Activated gamma-delta T cell treated with anti-CD3 and anti-CD28 coated beads, Interleukin-2, amount 50 U/mL, for 16 hours (primary cell): Measurements from ENCODE around the gene SLC35E2B.
"Not testable (repeated sequence)": the region's sequence is repeated elsewhere in the genome, so short reads cannot be mapped to it uniquely, and the experiment has no call there.

ENCODE experiments used
- DNase-seq: peaks from one replicate; pipeline ENCODE4 v3.0.0-alpha.2; 2020; ENCODE audit warnings: low read depth

Gene SLC35E2B

DNA sequence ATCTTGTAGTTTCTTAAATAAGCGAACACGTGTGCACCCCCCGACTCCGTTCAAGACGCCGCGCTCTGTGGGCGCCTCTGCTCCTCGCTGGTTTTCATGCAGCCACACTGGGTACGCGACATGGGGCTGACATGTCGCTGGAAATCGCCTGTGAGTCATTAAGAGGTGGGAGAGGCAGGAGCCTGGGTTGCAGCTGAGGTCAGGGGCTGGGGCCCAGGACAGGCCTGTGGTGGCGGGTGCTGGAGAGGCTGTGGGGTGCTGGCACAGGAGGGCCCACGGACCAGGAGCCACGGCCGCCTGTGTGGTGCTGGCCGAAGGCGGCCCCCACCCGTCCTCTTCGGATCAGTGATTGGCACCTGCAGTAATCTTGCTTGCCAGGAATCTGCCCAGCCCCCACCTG, 17.8 kb downstream of the SLC35E2B start:
- DNase-seq = not testable (repeated sequence)

DNA sequence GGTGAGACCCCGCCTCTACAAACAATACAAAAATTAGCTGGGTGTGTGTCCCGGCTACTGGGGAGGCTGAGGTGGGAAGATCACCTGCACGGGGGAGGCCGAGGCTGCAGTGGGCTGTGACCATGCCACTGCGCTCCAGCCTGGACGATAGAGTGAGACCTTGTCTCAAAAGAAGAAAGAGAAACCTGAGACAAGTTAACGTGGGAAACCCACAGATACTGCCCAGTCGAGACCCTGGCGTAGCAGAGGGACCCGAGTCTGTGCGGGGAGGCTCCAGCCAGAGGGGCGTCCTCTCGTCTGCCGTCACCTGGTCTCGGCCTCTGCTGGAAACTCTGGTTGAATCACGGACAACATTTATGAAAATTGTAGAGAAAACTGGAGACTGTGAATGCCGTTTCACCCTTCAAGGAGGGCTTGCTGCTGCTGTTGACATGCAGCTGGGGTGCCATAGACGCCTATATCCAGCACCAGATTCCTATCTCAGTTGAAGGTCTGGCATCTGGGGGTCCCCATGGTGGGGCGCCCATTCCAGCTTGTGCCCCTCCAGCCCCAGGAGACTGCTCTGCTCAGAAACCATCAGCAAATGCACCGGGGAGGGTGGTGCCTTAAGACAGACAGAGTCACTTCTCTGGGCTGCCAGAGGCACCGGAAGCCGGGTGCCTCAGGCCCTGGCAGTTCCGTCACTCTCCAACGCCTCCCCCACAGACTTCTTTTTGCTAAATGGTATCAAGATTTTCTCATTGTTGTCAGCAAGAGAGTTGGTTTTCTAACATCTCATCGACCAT, 20.2 kb downstream of the SLC35E2B start:
- DNase-seq = no peak

DNA sequence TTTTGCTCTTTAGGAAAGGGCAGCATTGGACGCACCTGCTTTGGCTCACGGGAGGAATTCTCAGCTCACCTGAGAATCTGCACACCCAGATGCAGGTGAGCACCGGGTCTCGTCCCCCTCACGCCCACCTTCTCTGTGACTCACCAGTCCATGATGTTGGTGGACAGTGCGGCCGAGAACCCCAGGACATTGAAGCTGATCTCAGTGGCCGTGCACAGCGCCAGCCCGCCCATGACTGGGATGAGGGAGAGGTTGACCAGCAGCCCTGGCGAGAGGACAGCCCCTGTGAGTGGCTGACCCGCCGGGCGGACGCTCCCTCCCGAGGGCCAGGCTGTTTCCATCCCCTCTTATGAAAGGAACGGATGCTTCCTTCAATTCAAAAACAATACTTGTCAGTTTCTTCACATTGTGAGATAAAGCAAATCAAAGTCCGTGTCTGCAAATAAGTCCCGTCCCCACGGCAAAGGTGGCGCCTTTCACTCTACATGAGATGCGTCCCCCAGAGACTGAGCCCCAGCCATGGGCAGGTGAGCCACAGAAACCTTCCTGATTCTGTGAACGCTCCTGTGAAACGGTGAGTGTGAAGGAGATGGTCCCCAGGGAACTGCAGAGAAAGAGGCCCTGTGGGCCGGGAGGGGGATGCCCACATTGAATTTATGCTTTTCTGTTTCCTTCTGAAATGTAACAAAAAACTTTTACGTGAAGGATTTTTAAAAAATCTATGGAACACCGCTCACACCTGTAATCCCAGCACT, 21.1 kb downstream of the SLC35E2B start:
- no peak for DNase-seq

DNA sequence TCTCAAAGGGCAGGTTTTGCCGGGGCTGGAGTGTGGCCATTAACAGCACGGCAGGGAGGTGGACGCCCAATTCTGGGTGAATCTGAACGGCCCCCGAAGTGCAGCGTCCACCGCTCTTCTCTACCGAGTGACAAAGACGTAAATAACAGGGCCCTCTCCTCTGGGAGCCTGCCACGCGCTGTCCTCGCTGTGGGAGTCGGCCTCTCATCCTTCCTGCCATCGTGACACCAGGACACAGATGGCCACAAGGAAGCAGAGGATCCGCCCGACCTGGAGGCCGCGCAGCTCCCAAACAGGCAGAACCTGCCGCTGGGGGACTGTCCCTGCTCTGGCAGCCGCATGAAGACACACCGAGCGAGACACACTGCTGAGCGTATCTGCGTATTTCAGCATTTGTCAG, 21.7 kb downstream of the SLC35E2B start:
- DNase-seq = no peak

DNA sequence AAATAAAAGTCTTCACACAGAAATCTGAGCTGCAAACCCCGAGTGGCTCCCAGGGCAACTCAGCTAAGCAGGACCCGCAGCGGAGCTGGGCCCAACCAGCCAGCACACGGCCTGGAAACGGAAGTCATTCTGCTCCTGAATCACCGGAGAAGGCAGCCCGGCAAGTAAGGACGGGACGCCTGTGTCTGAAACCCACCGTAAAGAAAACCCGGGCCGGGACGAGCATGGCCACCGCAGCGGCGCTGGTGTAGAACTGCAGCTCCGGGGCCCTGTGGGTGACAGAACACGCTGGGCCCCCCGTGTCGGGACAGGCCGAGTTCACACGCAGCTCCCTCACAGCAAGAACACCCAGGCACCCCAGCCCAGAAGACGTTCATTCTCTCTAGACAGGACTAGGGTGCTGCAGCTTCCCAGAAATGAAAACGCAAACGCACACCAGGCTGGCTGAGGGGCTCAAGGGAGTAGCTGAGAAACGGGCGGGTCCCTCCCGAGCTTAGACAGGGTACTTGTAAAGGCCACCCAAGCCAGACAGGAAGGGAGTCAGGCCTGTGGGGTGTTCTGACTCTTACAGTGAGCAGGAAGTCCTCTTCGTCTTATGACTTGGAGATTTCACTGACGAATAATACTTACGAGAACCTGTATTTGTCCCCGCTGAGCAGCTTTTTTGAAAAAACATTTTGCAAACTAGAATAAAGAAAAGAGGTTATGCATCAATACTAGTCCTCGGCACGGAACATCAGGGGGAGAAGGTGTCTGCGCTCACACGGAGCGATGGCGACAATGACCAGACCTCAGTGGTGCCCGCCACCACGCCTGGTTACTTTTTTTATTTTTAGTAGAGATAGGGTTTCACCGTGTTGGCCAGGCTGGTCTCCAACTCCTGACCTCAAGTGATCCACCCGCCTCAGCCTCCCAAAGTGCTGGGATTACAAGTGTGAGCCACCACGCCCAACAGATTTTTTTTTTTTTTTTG, 22.8 kb downstream of the SLC35E2B start:
- DNase-seq = no peak

DNA sequence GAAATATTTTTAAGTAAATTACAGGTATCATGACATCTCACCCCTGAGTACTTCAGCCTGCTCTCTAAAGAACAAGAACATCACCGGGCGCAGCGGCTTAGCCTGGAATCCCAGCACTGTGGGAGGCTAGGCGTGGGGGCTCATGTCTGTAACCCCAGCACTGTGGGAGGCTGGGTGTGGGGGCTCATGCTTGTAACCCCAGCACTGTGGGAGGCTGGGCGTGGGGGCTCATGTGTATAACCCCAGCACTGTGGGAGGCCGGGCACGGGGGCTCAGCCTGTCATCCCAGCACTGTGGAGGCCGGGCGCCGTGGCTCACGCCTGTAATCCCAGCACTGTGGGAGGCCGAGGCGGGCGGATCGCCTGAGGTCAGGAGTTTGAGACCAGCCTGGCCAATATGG, 26.1 kb downstream of the SLC35E2B start:
- no peak for DNase-seq

DNA sequence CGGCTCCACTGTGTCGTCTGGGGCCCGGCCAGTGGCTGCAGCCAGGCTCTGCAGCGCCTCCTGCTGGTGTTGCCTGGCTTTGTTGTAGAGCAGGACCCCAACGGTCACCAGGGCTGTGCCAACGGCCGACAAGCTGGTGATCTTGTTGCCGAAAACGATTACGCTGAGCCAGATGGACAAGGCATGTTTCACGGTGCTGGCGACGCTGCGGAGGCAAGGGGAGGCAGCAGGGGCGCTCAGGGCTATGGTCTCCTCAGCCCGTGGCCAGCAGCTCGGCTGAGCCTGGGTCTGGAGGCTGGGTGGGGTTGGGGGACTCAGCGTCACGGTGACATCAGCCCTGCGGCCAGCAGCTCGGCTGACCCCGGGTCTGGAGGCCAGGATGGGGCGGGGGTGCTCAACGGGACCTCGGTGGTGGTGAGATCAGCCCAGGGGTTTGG, 26.8 kb downstream of the SLC35E2B start:
- DNase-seq = no peak

DNA sequence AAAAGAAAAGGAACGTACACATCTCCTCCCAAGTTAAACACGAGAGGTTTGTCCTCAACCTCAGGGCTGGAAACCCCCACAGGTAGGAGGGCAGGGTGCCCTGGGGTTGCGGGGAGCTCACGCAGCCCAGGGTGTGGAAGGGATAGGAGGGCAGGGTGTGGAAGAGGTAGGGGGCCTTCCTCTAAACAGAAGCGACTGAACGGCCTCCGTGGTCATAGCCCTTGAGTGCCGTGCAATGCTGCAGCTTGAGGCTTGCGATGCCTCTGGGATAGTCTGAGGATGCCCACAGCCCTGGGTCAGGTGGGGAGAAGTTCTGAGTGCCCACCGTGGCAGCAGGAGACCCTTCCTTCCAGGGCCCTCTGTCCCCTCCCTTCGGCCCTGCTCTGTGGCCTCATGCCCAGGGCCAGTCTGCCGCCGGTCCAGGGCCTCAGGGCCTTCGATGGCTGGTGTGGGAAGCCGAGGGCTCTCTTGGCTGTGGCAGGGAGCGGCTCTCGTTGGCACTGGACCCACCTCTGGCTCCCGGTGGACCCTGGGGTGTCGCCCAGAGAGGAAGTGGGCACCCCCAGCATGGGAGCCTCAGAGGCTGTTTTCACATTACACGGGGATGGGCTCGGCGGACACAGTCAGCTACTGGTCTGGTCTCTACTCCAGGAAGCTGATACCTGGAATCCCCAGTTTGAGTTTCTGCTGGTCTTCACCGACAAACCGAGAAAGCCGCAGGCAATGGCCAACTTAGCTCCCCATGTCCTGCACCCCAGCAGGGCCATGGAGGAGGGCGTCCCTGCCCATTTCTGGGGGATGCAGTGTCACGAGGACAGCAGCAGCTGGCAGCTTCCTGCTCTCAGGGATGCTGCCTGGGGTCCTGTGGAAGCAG, 27.4 kb downstream of the SLC35E2B start:
- no peak for DNase-seq

DNA sequence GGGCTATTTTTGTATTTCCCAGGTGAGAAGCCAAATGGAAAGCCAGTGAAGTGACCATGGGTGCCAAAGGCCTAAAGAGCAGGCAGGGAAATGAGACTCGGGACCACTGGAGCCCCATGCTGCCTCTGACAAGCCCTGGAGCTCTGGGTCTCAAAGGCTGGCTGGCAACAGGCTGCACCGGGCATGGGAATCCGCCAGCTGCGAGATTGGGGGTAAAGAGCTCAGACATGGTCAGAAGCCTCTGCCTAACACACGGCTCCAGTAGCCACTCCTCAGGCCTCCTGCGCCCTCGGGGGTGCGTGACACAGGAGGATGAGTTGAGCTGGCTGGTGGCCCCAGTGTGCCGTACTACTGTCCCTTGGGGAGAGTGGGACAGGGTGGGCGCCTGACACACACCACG, 28.3 kb downstream of the SLC35E2B start:
- DNase-seq = not testable (repeated sequence)

DNA sequence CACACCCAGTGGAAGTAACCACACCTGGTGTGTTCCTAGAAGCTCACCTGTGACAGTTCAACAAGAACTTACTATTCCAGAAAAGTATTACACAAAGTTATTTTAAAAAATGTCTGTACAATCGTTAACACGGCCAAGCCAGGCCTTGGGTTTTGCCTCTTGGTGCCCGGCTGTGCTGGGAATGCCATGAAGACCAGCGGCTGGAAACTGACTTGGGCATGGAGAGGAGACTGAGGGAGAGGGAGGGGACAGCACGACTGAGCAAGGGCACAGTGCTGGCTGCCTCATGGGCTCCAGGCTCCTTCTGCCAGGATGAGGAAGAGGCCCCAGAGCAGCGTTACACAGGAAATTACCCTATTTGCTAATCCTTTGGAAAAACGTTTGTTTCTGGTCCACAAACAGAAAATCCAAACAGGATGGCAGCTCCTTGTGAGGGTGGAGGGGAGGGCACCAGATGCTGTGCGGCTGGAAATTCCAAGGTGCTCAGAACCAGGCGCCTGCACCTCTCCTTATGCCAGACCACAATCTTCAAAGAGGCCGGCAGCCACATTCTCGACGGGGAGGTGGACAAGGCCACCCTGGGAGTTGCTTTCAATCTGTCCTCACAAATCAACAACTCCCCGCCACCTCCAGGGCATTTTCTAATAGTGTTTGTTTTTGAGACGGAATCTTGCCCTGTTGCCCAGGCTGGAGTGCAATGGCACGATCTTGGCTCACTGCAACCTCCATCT, 29.6 kb downstream of the SLC35E2B start:
- DNase-seq = not testable (repeated sequence)

DNA sequence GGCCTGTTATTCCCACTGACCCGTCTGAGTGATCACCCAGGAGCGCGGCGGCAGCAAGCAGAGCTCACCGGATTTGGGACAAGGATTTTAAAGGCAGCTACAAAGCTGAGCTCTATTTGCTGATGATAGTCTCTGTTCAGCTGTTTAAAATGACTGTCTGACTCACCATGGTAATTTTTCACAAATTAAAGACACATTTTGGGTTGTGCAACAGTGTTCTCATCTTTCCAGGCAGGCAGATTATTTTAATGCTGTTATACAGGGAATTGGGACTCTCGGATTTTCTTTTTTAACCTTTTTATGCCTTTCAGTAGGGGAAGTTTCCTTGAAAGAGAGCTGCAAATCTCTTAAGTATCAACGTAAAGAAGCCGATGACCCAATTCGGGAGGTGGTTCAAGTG, 30.2 kb downstream of the SLC35E2B start:
- not testable (repeated sequence) for DNase-seq

DNA sequence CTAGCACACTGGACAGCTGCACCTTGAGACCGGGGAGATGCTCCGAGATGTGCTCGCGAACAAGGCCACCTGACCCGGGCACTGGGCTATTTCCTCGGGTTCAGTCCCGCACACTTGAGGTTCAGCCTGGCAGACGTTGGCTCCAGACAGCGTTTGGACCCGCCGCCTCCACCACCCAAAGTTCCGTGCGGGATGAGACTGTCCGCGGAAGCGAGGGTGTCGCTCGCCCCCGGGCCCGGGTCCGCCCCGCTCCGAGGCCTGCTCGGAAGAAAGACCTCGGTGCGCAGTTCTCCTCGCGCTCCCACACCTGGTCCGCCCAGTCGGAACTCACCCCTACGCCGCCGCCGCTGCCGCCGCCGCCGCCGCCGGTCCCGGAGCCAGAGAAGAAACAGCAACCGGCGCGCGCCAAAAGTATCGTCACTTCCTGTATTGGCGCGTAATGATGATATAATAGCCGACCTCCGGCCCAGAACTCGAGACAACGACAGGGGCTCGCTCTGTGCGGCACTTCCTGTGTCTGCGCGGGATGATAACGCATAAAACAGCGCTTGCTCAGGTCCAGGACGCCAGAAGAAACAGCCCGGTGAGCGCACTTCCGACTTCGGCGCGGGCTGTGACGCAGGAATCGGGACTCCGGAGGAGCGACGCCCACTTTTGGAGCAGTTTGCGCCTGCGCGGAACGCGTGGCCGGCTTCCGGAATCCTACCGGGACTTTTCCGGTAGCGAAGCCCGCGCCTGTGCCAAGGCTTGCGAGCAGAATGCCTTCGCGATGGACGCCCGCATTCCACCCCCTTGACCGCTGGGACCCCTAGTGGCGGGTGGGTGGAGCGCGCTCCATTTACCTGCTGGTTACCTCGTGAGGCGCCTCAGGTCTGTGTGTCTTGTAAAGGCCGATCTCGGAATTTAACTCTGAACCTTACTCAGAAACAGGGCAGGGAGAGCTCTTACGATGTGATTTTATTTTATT, 33.7 kb downstream of the SLC35E2B start, which contains the start of gene CDK11B:
CDK11B (minus strand) TSS at position 422 of the 967 bp plus-strand sequence. CDS start 1,519 bp downstream, outside the sequence.
- peak; percentile 91 for DNase-seq

DNA sequence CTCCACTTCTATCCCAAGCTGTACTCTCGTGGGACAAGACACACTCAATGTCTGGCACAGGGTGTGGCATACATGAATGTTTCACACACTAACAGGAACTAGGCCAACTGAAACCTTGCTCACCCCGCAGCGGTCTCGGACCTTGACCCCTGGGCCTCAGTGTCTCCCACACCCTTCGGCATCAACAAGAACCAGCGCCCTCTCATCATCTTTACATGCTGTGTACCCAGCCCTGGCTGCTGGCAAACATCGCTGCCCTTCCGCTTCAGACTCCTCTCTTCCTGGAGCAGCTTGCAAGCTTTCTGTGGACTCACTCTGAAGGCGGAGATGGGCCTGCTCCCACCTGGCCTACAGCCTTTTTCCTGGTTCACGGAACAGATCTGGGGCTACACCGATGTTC, 44.3 kb downstream of the SLC35E2B start:
- DNase-seq = not testable (repeated sequence)

DNA sequence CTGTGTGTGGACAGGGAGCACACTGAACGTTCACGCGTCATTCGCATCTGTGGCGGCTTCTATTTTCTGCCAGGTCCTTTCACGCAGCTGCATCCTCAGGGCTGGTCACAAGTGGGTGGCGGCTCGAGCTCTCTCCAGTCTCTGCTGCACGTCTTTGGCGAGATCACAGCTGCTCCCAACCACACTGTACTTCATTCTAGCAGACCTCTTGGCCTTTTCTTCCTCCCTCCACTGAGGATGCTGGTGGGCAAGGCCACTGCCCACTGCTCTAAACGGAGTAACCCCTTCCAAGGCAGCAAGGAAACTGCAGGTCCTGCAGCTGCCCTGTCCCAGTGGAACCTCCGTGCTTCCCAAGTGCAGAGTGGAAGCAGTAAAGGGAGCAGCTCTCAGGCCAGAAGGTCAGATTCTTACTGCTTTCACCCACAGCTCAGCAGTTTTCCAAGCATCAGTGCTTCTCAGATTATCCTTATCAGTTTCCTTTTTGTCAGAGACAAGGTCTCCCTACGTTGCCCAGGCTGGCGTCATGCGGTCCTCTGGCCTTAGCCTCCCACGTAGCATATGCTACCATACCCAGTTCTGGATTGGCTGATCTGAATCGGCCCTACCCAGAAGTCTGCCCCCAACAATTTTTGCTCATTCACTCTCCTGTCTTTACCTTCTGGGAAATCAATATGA, 44.9 kb downstream of the SLC35E2B start:
- not testable (repeated sequence) for DNase-seq

DNA sequence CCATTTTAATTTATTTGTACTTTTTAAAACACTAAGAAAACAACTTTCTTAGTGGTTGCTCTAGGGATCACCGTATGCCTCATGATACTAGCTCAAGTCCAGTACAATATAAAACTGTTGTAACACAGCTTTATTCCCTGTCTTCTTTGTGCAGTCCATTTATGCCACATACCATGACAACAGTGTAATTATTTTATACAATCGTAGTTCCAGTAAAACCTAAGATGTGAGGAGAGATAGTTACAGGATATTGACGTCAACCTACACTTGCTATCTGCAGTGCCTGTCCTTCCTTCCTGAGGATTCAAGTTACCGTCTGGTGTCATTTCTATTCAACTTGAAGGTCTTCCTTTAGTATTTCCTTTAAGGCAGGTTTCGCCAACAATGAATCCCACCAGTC, 46.3 kb downstream of the SLC35E2B start:
- DNase-seq = not testable (repeated sequence)

DNA sequence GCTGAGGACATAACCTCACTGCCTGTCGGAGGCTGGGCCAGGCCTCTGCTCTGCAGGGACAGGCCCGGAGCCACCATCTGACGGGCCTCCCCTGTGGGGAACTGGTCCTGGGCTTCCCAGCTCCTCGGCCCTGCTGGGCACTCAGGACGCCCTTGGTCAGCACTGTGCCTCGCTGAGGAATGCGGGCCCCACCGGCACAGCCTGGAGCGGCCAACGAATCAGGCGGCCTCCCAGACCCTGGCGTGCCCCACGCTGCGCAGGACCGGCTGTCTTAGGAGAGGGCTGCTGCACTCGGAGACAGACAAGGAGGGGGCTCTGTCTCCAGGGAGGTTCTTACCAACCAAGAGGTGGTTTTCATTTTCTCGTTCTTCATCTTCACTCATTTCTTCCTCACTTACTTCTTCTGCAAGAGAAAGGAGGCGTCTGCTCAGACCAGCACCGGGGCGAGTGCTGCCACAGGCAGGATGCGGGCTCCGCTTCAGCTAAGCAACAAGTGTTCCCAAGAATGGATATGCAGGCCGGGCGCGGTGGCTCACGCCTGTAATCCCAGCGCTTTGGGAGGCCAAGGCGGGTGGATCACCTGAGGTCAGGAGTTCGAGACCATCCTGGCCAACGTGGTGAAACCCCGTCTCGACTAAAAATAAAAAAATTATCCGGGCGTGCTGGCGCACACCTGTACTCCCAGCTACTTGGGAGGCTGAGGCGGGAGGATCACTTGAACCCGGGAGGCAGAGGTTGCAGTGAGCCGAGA, 51.7 kb downstream of the SLC35E2B start:
- DNase-seq = not testable (repeated sequence)

DNA sequence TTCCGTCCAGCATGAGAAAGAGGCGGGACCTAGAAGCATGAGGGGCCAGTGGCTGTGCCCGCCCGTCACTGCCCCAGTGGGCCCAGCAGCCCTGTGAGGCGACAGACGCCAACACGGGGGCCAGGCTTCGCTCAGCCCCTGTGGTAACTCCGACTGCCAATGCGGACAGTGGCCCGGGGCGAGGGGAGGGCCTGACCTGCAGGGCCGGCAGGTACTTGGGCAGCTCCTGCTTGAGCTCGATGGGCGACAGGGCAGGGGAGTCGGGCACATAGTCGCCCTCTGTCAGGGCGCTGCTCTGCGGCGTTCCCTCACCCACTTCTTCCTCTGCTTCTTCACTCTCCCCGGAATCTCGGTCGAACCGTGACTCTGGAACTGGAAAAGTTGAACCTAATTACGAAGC, 52.5 kb downstream of the SLC35E2B start:
- DNase-seq = not testable (repeated sequence)

DNA sequence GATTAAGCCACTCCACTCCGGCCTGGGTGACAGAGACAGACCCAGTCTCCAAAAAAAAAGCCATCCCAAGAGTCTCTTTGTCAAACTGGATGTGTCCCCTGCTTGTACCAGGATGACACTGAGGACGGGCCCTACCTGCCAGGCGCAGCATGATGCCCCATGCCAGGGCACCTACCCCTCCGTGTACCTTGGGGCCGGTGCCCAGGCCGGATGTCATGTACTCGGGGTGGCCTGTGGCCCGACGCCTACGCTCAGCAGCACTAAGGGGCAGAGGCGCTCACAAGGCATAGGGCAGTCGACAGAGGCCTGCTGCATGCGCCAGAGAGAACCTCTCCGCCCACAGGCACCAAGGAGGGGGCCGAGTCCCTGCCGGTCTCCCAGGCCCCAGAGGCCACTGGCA, 53.2 kb downstream of the SLC35E2B start:
- not testable (repeated sequence) for DNase-seq
